HG03095 (cell line): Measurements from ENCODE around the gene RAN.
"Not testable (repeated sequence)": the region's sequence is repeated elsewhere in the genome, so short reads cannot be mapped to it uniquely, and the experiment has no call there.

Experiments
- ATAC-seq: cut with Tn5 transposase; IDR thresholded peaks from one replicate; pipeline ENCODE4 v1.9.1; 2021; ENCODE audit warnings: moderate library complexity; ENCODE audit not compliant: unreplicated experiment

RAN gene

DNA sequence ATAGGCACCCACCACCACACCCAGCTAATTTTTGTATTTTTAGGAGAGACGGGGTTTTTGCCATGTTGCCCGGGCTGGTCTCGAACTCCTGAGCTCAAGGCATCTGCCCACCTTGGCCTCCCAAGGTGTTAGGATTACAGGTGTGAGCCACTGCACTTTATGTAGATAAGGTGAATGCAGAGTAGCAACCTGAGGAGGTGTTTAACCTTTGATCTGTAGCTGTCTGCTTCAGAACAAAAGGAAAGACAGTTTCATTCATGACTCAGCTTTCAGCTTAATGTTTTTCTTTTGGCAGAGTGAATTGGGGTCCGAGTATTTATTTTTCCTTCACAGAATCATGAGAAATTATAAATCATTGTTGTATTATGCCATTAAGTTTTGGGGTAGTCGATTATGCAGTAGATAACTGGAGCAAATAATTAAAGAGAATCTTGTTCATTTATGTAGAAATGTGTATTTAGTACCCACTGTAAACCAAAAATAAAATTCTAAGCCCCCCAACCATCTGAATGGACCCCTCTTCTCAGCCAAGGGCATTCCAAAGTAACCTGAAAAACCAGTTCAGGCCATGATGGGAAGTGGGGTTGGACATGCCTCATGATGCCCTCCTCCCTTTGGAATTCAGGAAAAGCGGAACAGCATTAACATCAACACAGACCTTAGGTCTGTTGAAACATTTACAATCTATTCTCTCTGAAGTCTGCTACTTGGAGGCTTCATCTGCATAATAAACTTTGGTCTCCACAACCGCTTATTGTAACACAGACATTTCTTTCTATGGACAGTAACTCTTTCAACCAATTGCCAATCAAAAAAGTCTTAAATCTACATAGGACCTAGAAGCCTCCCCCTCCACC, 22.1 kb upstream of the RAN start:
- ATAC-seq, result no peak

- ATAC-seq, result no peak
Observed at GRCh38 chr12:130850418-130851021, 21.3 kb upstream of the RAN start.

DNA sequence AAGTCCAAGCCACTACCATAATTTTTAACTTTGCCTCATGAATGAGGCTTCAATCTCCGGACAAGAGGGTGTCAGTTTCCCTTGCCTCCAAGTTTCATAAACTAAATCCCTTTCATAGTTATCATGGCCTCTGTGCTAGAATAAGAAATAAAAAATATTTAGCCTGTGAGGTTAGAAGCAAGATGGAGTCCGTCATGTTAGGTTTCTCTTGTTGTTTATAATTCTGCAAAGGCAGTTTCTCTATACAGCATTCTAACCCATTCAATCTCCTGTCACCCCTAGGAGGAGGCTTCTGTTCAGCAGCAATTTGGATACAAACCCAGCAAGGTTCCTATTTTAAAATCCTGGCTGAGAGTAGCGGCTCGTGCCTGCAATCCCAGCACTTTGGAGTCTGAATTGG, 15.8 kb upstream of the RAN start:
- ATAC-seq, result no peak

- ATAC-seq, result no peak
Observed at GRCh38 chr12:130858084-130858483, 13.8 kb upstream of the RAN start.

DNA sequence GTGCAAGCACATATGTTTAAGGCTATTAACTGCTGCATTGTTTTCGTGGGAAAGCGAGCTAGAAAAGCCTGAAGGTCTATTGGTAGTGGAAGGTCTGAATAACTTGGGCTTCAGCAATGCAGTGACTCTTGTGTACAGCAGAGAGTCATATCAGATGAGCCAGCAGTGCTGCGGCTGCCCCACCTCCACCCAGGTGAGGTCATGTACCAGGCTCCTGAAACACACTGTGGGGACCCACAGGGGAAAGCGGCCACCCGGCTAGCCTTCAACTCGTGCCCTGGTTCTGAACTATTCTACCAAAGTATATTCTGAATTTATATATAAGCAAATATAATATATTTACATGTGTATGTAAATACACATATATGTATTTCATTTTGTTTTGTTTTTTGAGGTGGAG, 12.7 kb upstream of the RAN start:
- ATAC-seq, result no peak

- ATAC-seq, result no peak
Observed at GRCh38 chr12:130860311-130860710, 11.6 kb upstream of the RAN start.

DNA sequence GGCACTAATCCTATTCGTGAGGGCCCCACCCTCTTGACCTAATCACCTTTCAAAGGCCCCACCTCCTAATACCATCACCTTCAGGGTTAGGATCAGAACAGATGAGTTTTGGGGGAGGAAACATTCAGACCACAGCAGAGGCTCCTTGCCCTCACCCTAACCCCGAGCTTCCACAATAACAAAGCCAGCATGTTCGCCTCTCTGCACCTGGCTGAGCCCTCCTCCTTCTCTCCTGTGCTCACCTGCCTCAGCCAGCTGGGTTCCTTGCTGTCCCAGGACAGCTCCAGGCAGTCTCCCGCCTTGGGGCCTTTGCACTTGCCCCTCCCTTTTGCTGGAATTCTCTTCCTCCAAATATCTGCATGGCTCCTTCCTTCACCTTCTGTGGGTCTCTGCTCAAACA, 9.7 kb upstream of the RAN start:
- no peak for ATAC-seq

DNA sequence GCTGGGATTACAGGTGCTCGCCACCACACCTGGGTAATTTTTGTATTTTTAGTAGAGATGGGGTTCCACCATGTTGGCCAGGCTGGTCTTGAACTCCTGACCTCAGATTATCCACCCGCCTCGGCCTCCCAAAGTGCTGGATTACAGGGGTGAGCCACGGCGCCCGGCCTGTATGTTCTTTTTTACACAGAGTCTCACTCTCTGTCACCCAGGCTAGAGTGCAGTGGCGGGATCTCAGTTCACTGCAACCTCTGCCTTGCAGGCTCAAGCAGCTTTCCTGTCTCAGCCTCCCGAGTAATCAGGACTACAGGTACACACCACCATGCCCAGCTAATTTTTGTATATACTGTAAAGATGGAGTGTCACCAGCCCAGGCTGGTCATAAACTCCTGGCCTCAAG, 9.1 kb upstream of the RAN start:
- ATAC-seq, result not testable (repeated sequence)

- no peak for ATAC-seq
Observed at GRCh38 chr12:130863298-130863697, 8.6 kb upstream of the RAN start.

DNA sequence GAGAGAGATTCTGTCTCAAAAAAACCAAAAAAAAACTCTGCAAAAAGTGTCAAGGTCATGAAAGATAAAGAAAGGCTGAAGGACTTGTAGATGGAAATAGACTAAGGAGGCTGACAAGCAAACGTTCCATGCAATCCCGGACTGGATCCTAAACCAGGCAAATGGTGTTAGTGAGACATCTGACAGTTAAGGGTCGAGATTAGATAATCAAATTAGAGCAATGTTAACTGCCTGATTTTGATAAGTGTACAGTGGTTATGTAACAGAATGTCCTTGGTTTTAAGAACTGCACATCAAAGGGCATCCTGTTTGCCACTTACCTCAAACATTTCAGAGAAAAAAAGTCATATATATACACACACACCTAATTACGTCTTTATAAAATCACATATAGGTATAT, 3.5 kb upstream of the RAN start:
- ATAC-seq, result no peak

DNA sequence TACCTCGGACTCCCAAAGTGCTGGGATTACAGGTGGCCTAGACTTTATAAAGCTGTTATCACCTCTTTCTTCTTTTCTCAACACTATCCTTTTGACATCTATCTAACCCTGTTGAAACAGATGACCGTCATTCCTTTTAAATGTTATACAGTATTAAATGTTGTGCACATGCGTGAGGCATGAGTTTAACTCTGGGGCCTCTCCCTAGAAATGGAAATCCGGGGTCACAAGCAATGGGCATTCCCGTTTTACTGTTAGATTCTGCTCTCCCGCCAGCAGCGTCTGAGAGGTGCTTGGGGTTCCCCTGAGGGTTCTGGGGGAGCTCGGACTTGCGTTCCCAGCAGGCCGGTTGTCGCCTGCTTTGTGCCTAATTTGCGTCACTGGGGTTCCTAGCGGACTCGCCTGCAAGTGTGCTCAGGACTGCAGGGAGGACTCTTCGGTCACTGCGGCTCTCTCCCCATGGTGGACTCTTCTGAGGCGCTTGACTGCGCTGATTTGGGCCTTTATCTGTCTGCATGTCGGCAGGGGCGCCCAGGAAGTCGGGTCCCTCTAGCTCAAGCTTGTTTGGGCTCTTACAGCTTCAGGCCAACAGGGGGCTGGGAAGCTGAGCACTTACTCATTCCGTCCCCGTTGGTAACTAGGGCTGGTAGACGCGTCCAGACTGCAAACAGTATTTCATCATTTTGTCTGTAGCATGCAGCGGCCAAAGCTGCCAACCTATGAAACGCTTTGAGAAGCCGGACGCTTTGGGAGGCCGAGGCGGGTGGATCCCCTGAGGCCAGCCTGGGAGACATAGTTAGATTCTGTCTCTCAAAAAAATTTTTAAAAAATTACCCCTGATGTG, 1.2 kb upstream of the RAN start:
- ATAC-seq, result peak; percentile 64

DNA sequence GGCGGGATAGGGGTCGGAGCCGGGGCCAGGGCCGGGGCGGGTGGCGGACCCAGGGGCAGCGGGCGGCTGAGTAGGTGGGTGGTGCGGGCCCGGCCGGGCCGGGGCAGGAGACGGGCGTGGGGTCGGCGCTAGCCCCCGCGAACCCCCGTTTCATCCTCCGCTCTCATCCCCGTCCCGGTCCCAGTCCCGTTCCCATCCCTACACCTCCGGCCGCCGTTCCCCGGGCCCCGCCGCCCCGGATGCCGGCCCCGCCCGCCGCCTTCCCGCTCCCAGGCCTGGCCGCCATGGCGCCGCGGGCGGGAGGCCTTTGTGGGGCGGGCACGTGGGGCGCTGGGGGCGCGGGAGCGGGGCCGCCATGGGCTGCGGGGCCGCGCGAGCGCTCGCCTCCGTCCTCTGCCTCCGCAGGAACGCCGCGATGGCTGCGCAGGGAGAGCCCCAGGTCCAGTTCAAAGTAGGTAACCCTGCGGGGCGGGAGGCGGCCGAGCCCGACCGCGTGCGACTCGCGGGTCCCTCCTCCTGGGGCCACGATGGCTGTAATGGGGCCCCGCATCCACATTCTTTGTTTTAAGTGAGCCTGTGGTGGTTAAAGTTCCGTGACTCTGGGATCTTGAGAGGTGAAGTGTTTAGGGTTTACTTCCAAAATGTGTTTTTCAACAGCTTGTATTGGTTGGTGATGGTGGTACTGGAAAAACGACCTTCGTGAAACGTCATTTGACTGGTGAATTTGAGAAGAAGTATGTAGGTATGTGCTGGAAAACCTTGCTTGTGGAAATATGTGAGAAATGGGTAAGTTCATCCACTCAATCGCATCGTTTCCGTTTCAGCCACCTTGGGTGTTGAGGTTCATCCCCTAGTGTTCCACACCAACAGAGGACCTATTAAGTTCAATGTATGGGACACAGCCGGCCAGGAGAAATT, 572 bp downstream of the RAN start:
- peak; percentile 18 for ATAC-seq

- ATAC-seq, result no peak
Observed at GRCh38 chr12:130873106-130873795, 1.4 kb downstream of the RAN start.

DNA sequence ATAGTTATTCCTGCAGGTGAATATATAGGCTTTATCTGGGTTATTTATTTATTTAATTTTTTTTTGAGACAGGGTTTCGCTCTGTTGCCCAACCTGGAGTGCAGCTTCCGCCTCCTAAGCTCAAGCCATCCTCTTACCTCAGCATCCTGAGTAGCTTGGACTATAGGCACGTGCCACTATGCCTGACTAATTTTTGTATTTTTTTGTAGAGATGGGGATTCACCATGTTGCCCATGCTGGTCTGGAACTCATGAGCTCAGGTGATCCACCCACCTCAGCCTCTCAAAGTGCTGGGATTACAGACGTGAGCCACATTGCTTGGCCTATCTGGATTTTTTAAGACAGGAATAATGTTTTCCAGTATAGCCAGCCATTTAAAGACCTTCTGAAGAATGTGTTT, 2.0 kb downstream of the RAN start:
- no peak for ATAC-seq

DNA sequence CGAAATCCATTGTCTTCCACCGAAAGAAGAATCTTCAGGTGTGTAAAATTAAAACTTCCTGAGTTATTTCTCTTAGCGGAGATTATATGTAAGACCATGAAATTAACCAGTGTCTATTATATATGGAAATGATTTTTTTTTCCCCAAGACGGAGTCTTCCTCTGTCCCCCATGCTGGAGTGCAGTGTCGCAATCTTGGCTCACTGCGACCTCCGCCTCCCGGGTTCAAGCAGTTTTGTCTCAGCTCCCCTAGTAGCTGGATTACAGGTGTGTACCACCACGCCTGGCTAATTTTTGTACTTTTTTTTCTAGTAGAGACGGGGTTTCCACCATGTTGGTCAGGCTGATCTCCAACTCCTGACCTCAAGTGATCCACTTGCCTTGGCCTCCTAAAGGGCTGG, 2.8 kb downstream of the RAN start:
- no peak for ATAC-seq

GRCh38 chr12:130875193-130875592, 3.3 kb downstream of the RAN start:
- no peak for ATAC-seq

DNA sequence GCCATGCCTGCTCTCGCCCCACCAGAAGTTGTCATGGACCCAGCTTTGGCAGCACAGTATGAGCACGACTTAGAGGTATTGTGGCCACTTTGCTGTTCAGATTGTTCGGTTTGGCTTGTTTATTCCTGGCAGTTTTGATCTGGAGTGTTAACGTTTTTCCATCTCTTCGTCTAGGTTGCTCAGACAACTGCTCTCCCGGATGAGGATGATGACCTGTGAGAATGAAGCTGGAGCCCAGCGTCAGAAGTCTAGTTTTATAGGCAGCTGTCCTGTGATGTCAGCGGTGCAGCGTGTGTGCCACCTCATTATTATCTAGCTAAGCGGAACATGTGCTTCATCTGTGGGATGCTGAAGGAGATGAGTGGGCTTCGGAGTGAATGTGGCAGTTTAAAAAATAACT, 3.8 kb downstream of the RAN start:
- ATAC-seq, result not testable (repeated sequence)

- ATAC-seq, result no peak
Observed at GRCh38 chr12:130876297-130876696, 4.4 kb downstream of the RAN start.

- no peak for ATAC-seq
Observed at GRCh38 chr12:130876758-130877157, 4.9 kb downstream of the RAN start.

DNA sequence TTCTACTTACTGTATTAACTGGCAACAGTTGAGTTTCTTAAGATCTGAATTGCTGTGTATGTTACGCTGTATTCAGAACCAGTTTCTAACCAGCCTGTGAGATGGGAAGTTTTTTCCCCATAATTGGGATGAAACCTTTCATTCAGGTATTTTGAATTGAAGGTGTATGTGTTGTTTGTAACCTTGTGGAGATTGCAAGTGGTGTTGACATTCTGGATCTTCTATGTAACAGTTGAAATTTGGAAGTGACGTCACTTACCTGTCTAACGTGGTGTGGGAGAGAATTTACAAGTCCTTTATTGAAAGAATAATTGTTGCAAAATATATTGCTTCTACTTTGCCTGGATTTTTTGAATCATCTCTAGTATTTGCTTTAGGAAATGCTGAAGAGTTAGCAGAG, 5.5 kb downstream of the RAN start:
- no peak for ATAC-seq
